ENCODE results near the gene ITGA1.
A peak's percentile ranks its signal among the peaks of the same experiment; 100 is the strongest.

The ITGA1 gene

DNA sequence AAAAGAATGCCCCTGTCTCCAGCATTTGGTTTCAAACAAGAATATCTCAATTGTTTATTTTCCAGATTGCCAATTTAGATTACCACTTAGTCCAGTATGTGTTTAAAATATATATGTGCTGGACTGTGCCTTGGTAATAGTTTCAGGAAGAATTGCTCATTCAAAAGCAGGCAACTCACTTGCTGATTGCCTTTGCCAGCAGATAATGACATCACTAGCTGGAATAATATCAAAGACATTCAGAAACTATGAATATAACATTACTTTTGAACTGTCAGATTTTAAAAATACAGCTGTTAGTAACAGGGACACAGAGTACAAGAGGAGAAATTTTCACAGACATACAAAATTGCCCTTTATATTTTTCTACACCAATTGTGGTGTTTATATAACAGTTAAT is 105.4 kb downstream of the ITGA1 start:
- Mint-ChIP-seq H3K27me3 (no peaks in the 10 kb centered on the region), H3K4me1 (no peaks in the 10 kb centered on the region), H3K9me3 (no peaks in the 10 kb centered on the region), H3K27ac (no peak overlapping the region), H3K4me3 (no peak overlapping the region), H3K36me3 (ENCODE audit: low read depth) (no peaks in the 10 kb centered on the region)
- ATAC-seq (no peak), DNase-seq (no peak)

DNA sequence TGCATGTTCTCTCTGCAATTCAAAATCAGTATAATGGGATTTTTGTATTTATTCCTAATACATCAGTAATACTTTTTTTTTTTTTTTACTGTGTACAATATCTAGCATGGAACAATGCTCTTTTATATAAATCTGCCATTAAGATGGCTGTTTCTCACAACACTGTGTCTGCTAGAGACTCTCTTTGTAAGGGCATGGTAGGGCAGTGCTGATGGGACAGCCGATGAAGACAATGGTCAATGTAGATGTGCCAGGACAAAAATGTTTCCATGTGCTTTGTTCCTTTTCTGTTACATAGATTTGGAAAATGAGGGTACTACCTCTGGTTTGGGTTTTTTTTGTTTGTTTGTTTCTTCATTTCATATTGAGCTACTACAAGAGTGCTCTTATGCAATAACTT is 106.1 kb downstream of the ITGA1 start:
- H3K9me3 Mint-ChIP-seq = no peaks in the 10 kb centered on the region
- no peaks in the 10 kb centered on the region for H3K27me3 Mint-ChIP-seq
- no peak overlapping the region for H3K4me3 Mint-ChIP-seq
- no peaks in the 10 kb centered on the region for H3K36me3 Mint-ChIP-seq (ENCODE audit: low read depth)
- DNase-seq (no peak), ATAC-seq (no peak)
- H3K27ac Mint-ChIP-seq = no peak overlapping the region
- H3K4me1 Mint-ChIP-seq = no peaks in the 10 kb centered on the region

DNA sequence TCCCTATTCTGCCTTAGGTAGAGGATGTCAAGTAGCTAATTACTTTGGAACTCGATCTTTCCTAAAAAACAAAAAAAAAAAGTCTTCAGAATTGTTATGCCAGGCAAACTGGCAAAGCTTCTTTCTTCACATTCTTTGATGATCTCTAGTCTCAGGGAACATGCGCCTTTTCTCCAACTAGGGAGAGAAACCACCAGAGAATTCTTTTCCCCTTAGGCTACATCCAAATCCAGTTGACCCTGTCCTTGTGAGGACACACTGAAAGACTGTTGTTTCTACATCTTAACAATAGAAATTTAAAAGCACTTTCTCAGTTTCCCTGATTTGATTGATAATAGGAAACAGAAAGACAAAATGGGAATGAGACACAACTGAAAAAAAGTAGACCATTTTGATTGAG is 106.7 kb downstream of the ITGA1 start:
- Mint-ChIP-seq H3K4me3 (no peak overlapping the region), H3K9me3 (no peaks in the 10 kb centered on the region), H3K27ac (no peak overlapping the region), H3K27me3 (no peaks in the 10 kb centered on the region), H3K4me1 (no peaks in the 10 kb centered on the region), H3K36me3 (ENCODE audit: low read depth) (no peaks in the 10 kb centered on the region)
- no peak for ATAC-seq
- no peak for DNase-seq

DNA sequence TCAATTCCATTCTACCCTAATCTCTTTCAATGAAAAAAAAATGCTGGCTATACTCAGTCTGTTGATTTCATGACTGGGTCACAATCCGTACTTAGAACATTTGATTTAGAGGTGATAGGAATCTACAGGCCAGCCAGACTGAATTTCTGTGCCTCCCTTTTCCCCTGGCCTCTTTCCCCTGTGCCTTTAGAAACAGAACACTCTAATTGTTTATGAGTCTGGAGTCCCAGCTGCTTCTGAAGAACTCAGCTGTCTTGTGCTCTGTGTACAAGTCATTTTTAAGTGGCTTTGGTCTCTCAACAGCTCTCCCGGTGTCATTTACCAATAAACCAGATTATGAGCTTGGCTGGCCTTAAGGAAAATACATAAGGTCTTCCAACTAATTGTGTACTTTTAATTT is 107.4 kb downstream of the ITGA1 start:
- no peak for ATAC-seq

DNA sequence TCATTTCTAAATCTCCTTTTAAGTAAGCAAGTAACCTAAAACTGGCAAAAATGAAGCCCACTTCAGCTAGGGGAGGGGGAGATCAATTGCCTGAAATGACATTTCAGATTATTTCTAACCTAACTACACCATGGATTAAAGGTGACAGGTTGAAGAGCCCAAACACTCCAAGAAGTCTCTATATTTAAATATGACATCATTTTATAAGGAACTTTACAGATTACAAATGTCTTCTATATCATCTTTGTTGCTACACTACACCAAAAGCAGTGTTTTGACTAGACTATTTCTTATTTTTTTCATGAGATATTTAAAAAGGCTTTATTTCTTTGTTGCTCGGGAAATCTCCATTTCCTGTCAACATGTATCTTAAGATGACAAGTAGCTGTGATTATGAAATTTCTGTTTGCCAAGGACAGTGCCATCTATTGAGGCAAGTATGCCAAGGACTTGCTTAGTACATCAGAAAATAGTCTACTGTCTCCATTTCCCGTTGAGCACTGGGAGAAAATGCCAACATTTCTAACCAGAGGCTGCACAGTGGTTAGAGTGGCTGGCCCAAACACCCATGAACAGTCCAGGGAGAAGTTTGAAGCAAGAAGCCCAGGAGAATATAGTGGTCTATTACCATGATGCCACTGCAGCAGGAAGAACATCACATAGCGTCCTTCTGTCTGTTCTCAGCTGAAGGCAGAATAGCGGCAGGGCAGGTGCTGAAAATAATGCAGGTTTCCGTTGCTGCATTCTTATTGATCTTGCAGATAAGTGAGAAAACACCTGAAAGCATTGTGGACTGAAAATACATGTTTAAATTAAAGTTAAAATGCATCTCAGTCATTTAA is 108.1 kb downstream of the ITGA1 start:
- Mint-ChIP-seq H3K27me3 (no peaks in the 10 kb centered on the region), H3K9me3 (peaks cover under 1% of the 10 kb centered on the region), H3K4me1 (no peaks in the 10 kb centered on the region), H3K27ac (no peak overlapping the region), H3K36me3 (ENCODE audit: low read depth) (peaks cover under 1% of the 10 kb centered on the region), H3K4me3 (no peak overlapping the region)
- ATAC-seq (no peak), DNase-seq (no peak)

More for the DNA sequence above, 107.4 kb downstream of the ITGA1 start:
- no peak for DNase-seq
- Mint-ChIP-seq H3K9me3 (no peaks in the 10 kb centered on the region), H3K4me1 (no peaks in the 10 kb centered on the region), H3K36me3 (ENCODE audit: low read depth) (no peaks in the 10 kb centered on the region), H3K27ac (no peak overlapping the region), H3K27me3 (no peaks in the 10 kb centered on the region), H3K4me3 (no peak overlapping the region)

DNA sequence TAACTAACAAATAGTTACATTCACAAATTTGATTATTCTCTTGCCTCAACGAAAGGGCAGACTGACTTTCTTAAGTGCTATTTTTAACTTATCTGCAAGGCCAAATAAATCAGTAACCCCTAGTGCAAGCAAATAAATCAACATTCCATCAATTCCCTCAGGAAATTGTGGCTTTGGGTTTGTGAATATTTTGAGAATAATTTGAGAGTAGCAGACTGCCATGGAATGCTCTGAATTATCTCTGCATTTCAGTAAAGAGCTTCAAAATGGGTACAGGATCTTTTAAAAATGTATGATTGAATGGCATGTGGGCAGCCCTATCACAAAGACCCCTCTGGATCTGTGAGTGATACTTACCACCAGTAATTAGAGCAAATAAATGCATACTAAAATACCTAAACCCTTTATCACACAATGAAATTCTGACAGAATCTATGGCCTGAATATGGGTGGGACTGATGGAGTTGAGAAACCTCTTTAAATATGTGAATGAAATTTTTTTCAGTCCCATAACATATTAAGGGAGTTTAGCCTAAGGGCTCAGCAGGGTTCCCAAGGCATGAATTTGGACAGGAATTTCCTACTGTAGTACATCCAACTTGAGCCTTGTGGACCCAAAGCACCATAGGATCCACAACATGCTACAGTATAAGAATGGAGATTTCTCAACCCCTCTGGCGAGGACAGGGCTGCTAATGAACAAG is 109.0 kb downstream of the ITGA1 start:
- Mint-ChIP-seq H3K27ac (no peak overlapping the region), H3K4me3 (no peak overlapping the region), H3K9me3 (peaks cover 6% of the 10 kb centered on the region), H3K36me3 (ENCODE audit: low read depth) (peaks cover 6% of the 10 kb centered on the region), H3K4me1 (no peaks in the 10 kb centered on the region), H3K27me3 (no peaks in the 10 kb centered on the region)
- no peak for ATAC-seq
- no peak for DNase-seq

DNA sequence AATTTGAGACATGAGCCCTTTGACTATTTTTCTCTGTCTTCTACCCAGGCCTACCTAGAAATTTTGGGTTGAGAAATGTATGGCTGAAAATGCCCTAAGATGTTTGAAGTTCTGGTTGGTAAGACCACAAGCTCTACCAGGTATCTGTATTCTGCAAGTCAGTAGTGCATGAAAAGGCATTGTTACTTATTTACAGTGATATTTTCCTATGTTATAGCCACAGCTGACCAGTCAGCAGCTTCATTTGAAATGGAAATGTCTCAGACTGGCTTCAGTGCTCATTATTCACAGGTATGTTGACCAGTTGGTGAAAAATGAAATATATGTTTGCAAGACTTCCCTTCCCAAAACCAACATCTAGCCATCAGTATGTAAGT is 109.5 kb downstream of the ITGA1 start:
- H3K27ac Mint-ChIP-seq = no peak overlapping the region
- no peaks in the 10 kb centered on the region for H3K4me1 Mint-ChIP-seq
- no peaks in the 10 kb centered on the region for H3K27me3 Mint-ChIP-seq
- ATAC-seq = no peak
- H3K4me3 Mint-ChIP-seq = no peak overlapping the region
- H3K36me3 Mint-ChIP-seq (ENCODE audit: low read depth) = peaks cover 9% of the 10 kb centered on the region
- peaks cover 11% of the 10 kb centered on the region for H3K9me3 Mint-ChIP-seq
- DNase-seq = no peak

DNA sequence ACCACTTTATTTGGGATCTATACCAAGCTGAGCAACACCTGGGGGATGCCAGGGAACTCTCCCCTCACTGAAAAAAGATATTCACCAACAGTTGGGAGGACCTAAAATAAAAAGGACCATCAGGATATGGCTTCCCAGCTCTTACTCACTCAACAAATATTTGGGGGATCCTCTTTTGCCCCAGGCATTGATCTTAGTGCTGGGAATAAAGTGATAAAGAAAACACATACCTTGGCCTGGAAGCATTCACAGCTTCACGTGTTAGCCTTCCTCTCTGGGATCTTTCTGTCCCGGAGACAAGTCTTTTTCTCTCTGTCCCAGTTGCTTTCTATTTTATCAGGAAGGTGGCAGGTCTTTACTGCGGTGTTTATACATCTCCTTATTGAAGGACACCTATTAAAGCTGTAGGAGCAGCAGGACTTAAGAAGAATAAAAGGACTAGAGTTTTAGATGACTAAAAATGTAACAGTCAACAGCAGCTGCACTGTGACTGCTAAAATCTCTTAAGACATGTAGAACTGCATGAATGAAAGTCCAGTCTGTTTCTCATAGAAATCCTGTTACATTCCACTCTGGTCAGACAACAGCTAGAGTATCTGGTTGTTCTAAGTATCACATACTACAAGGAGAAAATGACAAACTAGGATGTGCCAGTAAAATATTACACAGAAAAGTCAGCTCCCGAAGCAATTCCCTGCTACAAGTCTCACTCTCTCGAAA is 111.4 kb downstream of the ITGA1 start:
- ATAC-seq (no peak), DNase-seq (no peak)
- Mint-ChIP-seq H3K27me3 (no peaks in the 10 kb centered on the region), H3K4me1 (no peaks in the 10 kb centered on the region), H3K36me3 (ENCODE audit: low read depth) (peaks cover 9% of the 10 kb centered on the region), H3K9me3 (peaks cover 17% of the 10 kb centered on the region), H3K27ac (no peak overlapping the region), H3K4me3 (no peak overlapping the region)

DNA sequence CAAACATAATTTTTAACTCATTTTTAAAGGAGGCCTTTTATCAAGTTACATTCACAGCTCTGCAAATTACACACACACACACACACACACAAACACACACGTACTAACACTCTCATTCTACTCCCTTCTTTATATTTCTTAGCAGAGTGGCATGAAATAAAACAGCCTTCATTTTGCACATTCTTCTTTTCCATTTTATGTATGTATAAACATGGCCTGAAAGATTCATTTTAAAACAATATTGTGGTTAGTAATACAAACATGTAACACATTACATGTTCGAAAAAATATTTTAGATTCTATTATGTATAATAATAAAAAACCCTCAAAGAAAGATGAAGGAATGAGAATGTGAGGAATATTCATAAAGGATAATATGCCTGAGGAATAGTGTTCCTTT is 115.4 kb downstream of the ITGA1 start:
- H3K36me3 Mint-ChIP-seq (ENCODE audit: low read depth) = peaks cover 9% of the 10 kb centered on the region
- no peak overlapping the region for H3K4me3 Mint-ChIP-seq
- ATAC-seq = no peak
- H3K4me1 Mint-ChIP-seq = peaks cover 3% of the 10 kb centered on the region
- no peak for DNase-seq
- H3K27ac Mint-ChIP-seq = no peak overlapping the region
- peaks cover 17% of the 10 kb centered on the region for H3K9me3 Mint-ChIP-seq
- H3K27me3 Mint-ChIP-seq = no peaks in the 10 kb centered on the region

DNA sequence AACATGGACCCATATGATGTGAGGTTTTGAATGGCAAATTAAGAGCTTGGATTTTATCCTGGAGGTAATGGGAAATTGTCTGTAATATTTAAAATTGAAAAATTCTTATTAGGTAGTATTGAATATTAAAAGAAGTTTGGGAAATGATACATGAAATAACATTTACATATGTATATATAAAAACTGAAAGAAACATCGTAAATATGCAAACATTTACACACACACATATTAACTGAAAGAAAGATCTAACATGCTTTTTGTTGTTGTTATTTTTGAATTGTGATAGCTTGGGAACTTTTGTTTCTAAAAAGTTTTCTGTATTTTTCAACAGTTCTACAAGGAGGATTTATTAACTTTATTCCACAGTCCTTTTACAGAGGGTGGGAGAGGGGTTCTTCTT is 118.6 kb downstream of the ITGA1 start:
- H3K4me3 Mint-ChIP-seq = no peak overlapping the region
- no peaks in the 10 kb centered on the region for H3K27me3 Mint-ChIP-seq
- DNase-seq (no peak), ATAC-seq (no peak)
- H3K9me3 Mint-ChIP-seq = peaks cover 11% of the 10 kb centered on the region
- peaks cover 4% of the 10 kb centered on the region for H3K36me3 Mint-ChIP-seq (ENCODE audit: low read depth)
- H3K4me1 Mint-ChIP-seq = peaks cover 3% of the 10 kb centered on the region
- H3K27ac Mint-ChIP-seq = no peak overlapping the region

DNA sequence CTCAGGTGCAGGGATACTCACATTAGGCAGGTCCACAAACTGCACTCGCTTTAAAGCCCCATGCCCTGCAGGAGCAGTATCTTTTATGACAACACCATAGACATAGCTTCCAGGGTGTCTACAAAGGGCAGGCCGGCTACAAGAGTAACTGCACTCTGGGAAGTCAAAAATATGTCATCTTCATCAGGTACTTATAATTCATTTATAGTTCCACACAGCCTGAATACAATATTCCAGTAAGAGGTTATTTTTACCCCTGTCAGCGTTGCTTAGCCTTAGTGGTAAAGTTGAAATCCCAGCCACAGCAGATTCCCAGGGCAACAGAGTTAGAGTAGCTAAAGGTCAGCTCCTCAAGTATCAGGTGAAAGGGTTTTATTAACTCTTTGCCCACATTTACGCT is 119.1 kb downstream of the ITGA1 start:
- DNase-seq (no peak), ATAC-seq (no peak)
- H3K4me1 Mint-ChIP-seq = peaks cover 3% of the 10 kb centered on the region
- no peaks in the 10 kb centered on the region for H3K27me3 Mint-ChIP-seq
- peaks cover 2% of the 10 kb centered on the region for H3K36me3 Mint-ChIP-seq (ENCODE audit: low read depth)
- H3K27ac Mint-ChIP-seq = no peak overlapping the region
- peaks cover 9% of the 10 kb centered on the region for H3K9me3 Mint-ChIP-seq
- no peak overlapping the region for H3K4me3 Mint-ChIP-seq

DNA sequence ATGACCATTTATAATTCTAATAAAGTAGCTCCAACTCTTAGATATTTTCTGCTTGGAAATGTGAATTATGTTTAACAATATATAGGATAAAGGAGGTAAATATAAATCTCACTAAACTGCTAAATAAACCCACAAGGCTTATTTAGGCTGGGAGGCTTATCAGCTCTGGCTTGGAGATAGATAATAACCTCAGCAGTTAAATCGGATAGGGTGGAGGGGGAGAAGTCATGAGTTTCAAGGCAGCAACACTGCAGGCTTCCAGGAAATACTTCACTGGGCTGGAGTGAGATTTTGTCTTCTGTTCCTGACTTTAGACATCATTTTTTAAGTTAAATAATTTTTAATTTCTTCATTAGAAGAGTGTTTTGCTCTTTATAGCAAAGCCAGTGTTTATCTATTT is 121.5 kb downstream of the ITGA1 start:
- peaks cover 3% of the 10 kb centered on the region for H3K4me1 Mint-ChIP-seq
- H3K27ac Mint-ChIP-seq = no peak overlapping the region
- no peaks in the 10 kb centered on the region for H3K9me3 Mint-ChIP-seq
- DNase-seq (no peak), ATAC-seq (no peak)
- H3K27me3 Mint-ChIP-seq = peaks cover 2% of the 10 kb centered on the region
- H3K4me3 Mint-ChIP-seq = no peak overlapping the region
- H3K36me3 Mint-ChIP-seq (ENCODE audit: low read depth) = no peaks in the 10 kb centered on the region

DNA sequence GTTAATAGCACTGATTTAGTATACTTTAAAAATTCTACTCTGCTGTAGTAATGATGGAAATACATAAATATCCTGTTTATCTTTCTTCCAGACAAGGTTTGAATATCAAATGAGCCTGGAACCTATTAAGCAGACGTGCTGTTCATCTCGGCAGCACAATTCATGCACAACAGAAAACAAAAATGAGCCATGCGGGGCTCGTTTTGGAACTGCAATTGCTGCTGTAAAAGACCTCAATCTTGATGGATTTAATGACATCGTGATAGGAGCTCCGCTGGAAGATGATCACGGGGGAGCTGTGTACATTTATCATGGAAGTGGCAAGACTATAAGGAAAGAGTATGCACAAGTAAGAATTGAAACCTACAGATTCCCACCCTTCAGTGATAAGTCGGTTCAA is 122.4 kb downstream of the ITGA1 start:
- DNase-seq = no peak
- no peaks in the 10 kb centered on the region for H3K9me3 Mint-ChIP-seq
- H3K27me3 Mint-ChIP-seq = peaks cover 2% of the 10 kb centered on the region
- H3K36me3 Mint-ChIP-seq (ENCODE audit: low read depth) = no peaks in the 10 kb centered on the region
- ATAC-seq = no peak
- H3K4me1 Mint-ChIP-seq = peaks cover 7% of the 10 kb centered on the region
- H3K4me3 Mint-ChIP-seq = no peak overlapping the region
- no peak overlapping the region for H3K27ac Mint-ChIP-seq

DNA sequence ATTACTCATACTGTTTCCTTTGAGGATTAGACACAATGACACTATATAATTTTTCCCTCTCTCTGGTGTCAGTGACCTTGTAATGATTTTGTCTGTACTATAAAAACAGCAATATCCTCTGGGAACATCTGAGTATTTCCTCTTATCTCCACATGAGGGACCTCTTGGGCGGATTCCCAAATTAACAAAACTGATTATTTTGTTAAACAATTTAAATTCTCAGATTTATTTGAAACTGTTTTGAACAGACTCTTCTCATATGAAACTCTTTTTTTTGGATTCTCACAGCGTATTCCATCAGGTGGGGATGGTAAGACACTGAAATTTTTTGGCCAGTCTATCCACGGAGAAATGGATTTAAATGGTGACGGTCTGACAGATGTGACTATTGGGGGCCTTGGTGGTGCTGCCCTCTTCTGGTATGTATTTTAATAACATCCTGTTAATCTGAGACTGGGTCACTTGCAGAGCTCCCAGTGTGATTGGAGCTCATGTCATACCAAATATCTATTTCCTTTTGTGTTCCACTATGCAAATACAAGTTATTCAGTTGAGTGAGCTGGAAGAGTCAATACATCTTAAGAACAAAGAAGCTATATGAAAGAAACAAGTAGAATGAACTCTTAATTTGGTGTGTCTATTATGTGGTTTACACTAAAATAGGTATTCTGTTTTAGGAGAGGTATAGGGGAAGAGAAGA is 127.6 kb downstream of the ITGA1 start:
- H3K36me3 Mint-ChIP-seq (ENCODE audit: low read depth) = no peaks in the 10 kb centered on the region
- H3K4me3 Mint-ChIP-seq = peak overlapping the region; percentile 70
- DNase-seq (peak; percentile 37), ATAC-seq (peak; percentile 83)
- no peak overlapping the region for H3K27ac Mint-ChIP-seq
- peaks cover 7% of the 10 kb centered on the region for H3K4me1 Mint-ChIP-seq
- H3K9me3 Mint-ChIP-seq = no peaks in the 10 kb centered on the region
- peaks cover 2% of the 10 kb centered on the region for H3K27me3 Mint-ChIP-seq
